IMR-90 (cell line): ENCODE measurements around the gene PDE6A.

Source experiments
- BHLHE40 ChIP-seq: fragments of 150-350 bp; IDR thresholded peaks from 2 replicates; pipeline ENCODE4 v1.6.1; 2016; ENCODE audit warnings: mild to moderate bottlenecking, low read depth, low read length
- CEBPB ChIP-seq: IDR thresholded peaks from 2 replicates; pipeline ENCODE4 v1.6.1; 2012; ENCODE audit warnings: low read depth, low read length, improper control_type of control experiment
- CTCF ChIP-seq: conservative IDR thresholded peaks from 2 replicates; pipeline ENCODE4 v1.5.1; 2012; ENCODE audit warnings: mild to moderate bottlenecking, low read depth, low read length, improper control_type of control experiment
- ELK1 ChIP-seq: fragments of 150-350 bp; IDR thresholded peaks from 2 replicates; pipeline ENCODE4 v1.6.1; 2016; ENCODE audit warnings: low read depth, mild to moderate bottlenecking, low read length, moderate library complexity, borderline replicate concordance
- FOS ChIP-seq: fragments of 150-350 bp; IDR thresholded peaks from 2 replicates; pipeline ENCODE4 v1.6.1; 2016; ENCODE audit warnings: low read depth, low read length
- MAFK ChIP-seq: IDR thresholded peaks from 2 replicates; pipeline ENCODE4 v1.6.1; 2012; ENCODE audit warnings: low read depth, low read length, improper control_type of control experiment
- MAZ ChIP-seq: IDR thresholded peaks from 2 replicates; pipeline ENCODE4 v1.6.1; 2012; ENCODE audit warnings: low read depth, mild to moderate bottlenecking, low read length, improper control_type of control experiment, moderate library complexity, borderline replicate concordance
- NFE2L2 ChIP-seq: fragments of 150-350 bp; IDR thresholded peaks from 2 replicates; pipeline ENCODE4 v1.6.1; 2016; ENCODE audit warnings: low read depth, mild to moderate bottlenecking, low read length
- POLR2A ChIP-seq: IDR thresholded peaks from 2 replicates; pipeline ENCODE4 v1.6.1; 2012; ENCODE audit warnings: mild to moderate bottlenecking, low read depth, low read length
- RAD21 ChIP-seq: IDR thresholded peaks from 2 replicates; pipeline ENCODE4 v1.6.1; 2012; ENCODE audit warnings: low read length, improper control_type of control experiment
- RFX5 ChIP-seq: IDR thresholded peaks from 2 replicates; pipeline ENCODE4 v1.8.0; 2012; ENCODE audit warnings: low read depth, mild to moderate bottlenecking, low read length, moderate library complexity
- SMC3 ChIP-seq: fragments of 150-350 bp; IDR thresholded peaks from 2 replicates; pipeline ENCODE4 v1.6.1; 2016; ENCODE audit warnings: low read depth, mild to moderate bottlenecking, antibody characterized with exemption, low read length, moderate library complexity
- USF2 ChIP-seq: fragments of 150-350 bp; IDR thresholded peaks from 2 replicates; pipeline ENCODE4 v1.6.1; 2017; ENCODE audit warnings: mild to moderate bottlenecking, antibody characterized with exemption, low read length, low read depth

GRCh38 chr5:149931992-149932436 is 12.6 kb downstream of the PDE6A start:
- TF ChIP-seq CEBPB (no peak), CTCF (no peak), RAD21 (no peak), POLR2A (no peak), USF2 (no peak), MAZ (no peak), RFX5 (no peak), BHLHE40 (no peak), SMC3 (no peak), MAFK (no peak), ELK1 (no peak), FOS (no peak), NFE2L2 (no peak)
